SK-N-SH treated with all-trans-retinoic acid at 6 μM for 48 hours (cell line): Measurements from ENCODE around the gene WNK1.
A peak's percentile ranks its signal among the peaks of the same experiment; 100 is the strongest.

Experiments used
- ATAC-seq: fragments of 200-7000 bp; cut with Tn5 transposase; 3 replicates; pipeline ENCODE4 v1.9.1; 2020; ENCODE audit warnings: mild to moderate bottlenecking, moderate library complexity
- ARNTL ChIP-seq: fragments of 450-650 bp; formaldehyde crosslinking; IDR thresholded peaks from 2 replicates; pipeline ENCODE4 v1.5.0; 2020; ENCODE audit warnings: low read depth, mild to moderate bottlenecking, moderate library complexity, borderline replicate concordance
- RARB ChIP-seq: fragments of 250-450 bp; sonication (Bioruptor Pico); IDR thresholded peaks from 2 replicates; pipeline ENCODE4 v1.8.0; 2021; ENCODE audit warnings: mild to moderate bottlenecking, moderate library complexity
- SNAI2 ChIP-seq: fragments of 250-450 bp; sonication (Bioruptor Pico); IDR thresholded peaks from 2 replicates; pipeline ENCODE4 v1.5.0; 2020; ENCODE audit warnings: mild to moderate bottlenecking, moderate library complexity
- TCF4 ChIP-seq: fragments of 250-450 bp; sonication (Bioruptor Pico); IDR thresholded peaks from 2 replicates; pipeline ENCODE4 v1.8.0; 2021; ENCODE audit warnings: mild to moderate bottlenecking, moderate library complexity, borderline replicate concordance
- ZFP3 ChIP-seq: fragments of 250-450 bp; sonication (Bioruptor Pico); IDR thresholded peaks from 2 replicates; pipeline ENCODE4 v1.5.0; 2020; ENCODE audit warnings: mild to moderate bottlenecking, moderate library complexity
- ZNF565 ChIP-seq: fragments of 450-650 bp; formaldehyde crosslinking; conservative IDR thresholded peaks from 2 replicates; pipeline ENCODE4 v1.5.0; 2020; ENCODE audit warnings: low read depth, mild to moderate bottlenecking, moderate library complexity
- ZNF70 ChIP-seq: fragments of 450-650 bp; formaldehyde crosslinking; IDR thresholded peaks from 2 replicates; pipeline ENCODE4 v1.5.0; 2020; ENCODE audit warnings: mild to moderate bottlenecking, moderate library complexity
- TF ChIP-seq, protein P1 (sequence below): fragments of 250-450 bp; sonication (Bioruptor Pico); IDR thresholded peaks from 2 replicates; pipeline ENCODE4 v1.5.0; 2020; ENCODE audit warnings: mild to moderate bottlenecking, moderate library complexity
- TF ChIP-seq, protein P2 (sequence below): fragments of 250-450 bp; sonication (Bioruptor Pico); IDR thresholded peaks from 2 replicates; pipeline ENCODE4 v1.8.0; 2020; ENCODE audit warnings: mild to moderate bottlenecking, moderate library complexity, borderline replicate concordance
- TF ChIP-seq, protein P3 (sequence below): fragments of 250-450 bp; sonication (Bioruptor Pico); IDR thresholded peaks from 2 replicates; pipeline ENCODE4 v1.5.1; 2021; ENCODE audit warnings: mild to moderate bottlenecking, moderate library complexity

Gene WNK1

GRCh38 chr12:946212-946611, 193.8 kb downstream of the WNK1 start (continued):
- TF ChIP-seq, protein P1, sequence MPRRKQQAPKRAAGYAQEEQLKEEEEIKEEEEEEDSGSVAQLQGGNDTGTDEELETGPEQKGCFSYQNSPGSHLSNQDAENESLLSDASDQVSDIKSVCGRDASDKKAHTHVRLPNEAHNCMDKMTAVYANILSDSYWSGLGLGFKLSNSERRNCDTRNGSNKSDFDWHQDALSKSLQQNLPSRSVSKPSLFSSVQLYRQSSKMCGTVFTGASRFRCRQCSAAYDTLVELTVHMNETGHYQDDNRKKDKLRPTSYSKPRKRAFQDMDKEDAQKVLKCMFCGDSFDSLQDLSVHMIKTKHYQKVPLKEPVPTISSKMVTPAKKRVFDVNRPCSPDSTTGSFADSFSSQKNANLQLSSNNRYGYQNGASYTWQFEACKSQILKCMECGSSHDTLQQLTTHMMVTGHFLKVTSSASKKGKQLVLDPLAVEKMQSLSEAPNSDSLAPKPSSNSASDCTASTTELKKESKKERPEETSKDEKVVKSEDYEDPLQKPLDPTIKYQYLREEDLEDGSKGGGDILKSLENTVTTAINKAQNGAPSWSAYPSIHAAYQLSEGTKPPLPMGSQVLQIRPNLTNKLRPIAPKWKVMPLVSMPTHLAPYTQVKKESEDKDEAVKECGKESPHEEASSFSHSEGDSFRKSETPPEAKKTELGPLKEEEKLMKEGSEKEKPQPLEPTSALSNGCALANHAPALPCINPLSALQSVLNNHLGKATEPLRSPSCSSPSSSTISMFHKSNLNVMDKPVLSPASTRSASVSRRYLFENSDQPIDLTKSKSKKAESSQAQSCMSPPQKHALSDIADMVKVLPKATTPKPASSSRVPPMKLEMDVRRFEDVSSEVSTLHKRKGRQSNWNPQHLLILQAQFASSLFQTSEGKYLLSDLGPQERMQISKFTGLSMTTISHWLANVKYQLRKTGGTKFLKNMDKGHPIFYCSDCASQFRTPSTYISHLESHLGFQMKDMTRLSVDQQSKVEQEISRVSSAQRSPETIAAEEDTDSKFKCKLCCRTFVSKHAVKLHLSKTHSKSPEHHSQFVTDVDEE (CRISPR knock-in tag), result no peak
- no peak for TF ChIP-seq TCF4 (CRISPR knock-in tag)
- TF ChIP-seq, all 23 proteins: peak for 0

- no peak for TF ChIP-seq SNAI2 (CRISPR knock-in tag)
- TF ChIP-seq, protein P2, sequence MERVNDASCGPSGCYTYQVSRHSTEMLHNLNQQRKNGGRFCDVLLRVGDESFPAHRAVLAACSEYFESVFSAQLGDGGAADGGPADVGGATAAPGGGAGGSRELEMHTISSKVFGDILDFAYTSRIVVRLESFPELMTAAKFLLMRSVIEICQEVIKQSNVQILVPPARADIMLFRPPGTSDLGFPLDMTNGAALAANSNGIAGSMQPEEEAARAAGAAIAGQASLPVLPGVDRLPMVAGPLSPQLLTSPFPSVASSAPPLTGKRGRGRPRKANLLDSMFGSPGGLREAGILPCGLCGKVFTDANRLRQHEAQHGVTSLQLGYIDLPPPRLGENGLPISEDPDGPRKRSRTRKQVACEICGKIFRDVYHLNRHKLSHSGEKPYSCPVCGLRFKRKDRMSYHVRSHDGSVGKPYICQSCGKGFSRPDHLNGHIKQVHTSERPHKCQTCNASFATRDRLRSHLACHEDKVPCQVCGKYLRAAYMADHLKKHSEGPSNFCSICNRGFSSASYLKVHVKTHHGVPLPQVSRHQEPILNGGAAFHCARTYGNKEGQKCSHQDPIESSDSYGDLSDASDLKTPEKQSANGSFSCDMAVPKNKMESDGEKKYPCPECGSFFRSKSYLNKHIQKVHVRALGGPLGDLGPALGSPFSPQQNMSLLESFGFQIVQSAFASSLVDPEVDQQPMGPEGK (CRISPR knock-in tag), result no peak
- TF ChIP-seq, protein P1 (CRISPR knock-in tag), result no peak
- TF ChIP-seq ARNTL (CRISPR knock-in tag), result no peak
- TF ChIP-seq ZFP3, result no peak
- no peak for TF ChIP-seq RARB (CRISPR knock-in tag)
- TF ChIP-seq ZNF565 (CRISPR knock-in tag), result no peak
- no peak for TF ChIP-seq ZNF70 (CRISPR knock-in tag)
- TF ChIP-seq, protein P3, sequence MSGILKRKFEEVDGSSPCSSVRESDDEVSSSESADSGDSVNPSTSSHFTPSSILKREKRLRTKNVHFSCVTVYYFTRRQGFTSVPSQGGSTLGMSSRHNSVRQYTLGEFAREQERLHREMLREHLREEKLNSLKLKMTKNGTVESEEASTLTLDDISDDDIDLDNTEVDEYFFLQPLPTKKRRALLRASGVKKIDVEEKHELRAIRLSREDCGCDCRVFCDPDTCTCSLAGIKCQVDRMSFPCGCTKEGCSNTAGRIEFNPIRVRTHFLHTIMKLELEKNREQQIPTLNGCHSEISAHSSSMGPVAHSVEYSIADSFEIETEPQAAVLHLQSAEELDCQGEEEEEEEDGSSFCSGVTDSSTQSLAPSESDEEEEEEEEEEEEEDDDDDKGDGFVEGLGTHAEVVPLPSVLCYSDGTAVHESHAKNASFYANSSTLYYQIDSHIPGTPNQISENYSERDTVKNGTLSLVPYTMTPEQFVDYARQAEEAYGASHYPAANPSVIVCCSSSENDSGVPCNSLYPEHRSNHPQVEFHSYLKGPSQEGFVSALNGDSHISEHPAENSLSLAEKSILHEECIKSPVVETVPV, result no peak
- no peak for ATAC-seq
Observed at GRCh38 chr12:946631-947030, 194.3 kb downstream of the WNK1 start.

DNA sequence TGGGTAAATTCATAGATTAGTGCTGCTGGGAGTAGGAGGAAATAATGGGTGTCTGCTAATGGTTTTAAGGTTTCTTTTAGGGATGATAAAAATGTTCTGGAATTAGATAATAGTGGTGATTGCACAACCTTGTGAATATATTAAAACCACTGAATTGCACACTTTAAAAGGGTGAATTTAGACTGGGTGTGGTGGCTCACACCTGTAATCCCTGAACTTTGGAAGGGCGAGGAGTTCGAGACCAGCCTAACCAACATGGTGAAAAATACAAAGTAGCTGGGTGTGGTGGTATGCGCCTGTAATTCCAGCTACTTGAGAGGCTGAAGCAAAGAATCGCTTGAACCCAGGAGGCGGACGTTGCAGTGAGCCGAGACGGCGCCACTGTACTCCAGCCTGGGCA, 195.9 kb downstream of the WNK1 start:
- TF ChIP-seq, protein P2 (CRISPR knock-in tag), result no peak
- no peak for ATAC-seq

GRCh38 chr12:949453-950191, 197.2 kb downstream of the WNK1 start, which contains the start of gene RAD52:
Gene RAD52, minus strand, starts transcription at chr12:949694. Its CDS starts 16,636 bp downstream, at chr12:933058.
- ATAC-seq, result peak; percentile 97

More at GRCh38 chr12:949453-950191, 197.2 kb downstream of the WNK1 start, which contains the start of gene RAD52:
- TF ChIP-seq, protein P1 (CRISPR knock-in tag), result peak; percentile 42; the same call in 1 of the 2 replicates
- TF ChIP-seq ZFP3, result no peak
